Keratinocyte (primary cell): ENCODE data around the gene TBC1D4. TPM values are rescaled to one million over a fixed set of nuclear protein-coding genes. Genes with fewer than 3 reads are reported as not detected.

Experiments
- DNase-seq: peaks from one replicate; pipeline ENCODE4 v3.0.0-alpha.2; 2011; ENCODE audit warnings: low read depth, missing footprints, low spot score
- FAIRE-seq: peaks from 2 replicates; lab custom pipeline; 2011; peaks lifted over from hg19 to GRCh38; lab: Jason Lieb, UNC
- H2AFZ ChIP-seq: 2 replicates; pipeline ENCODE4 v1.6.0; 2012; ENCODE audit warnings: low read length, control low read depth, inconsistent platforms; ENCODE audit not compliant: control insufficient read depth
- H3K27ac ChIP-seq: 2 replicates; pipeline ENCODE4 v1.5.1; 2011; ENCODE audit warnings: low read length; ENCODE audit not compliant: control insufficient read depth, insufficient read depth
- H3K27me3 ChIP-seq: 3 replicates; pipeline ENCODE4 v1.6.0; 2011; ENCODE audit warnings: low read length; ENCODE audit not compliant: control insufficient read depth, insufficient read depth; ENCODE audit errors: extremely low read depth
- H3K36me3 ChIP-seq, 2 experiments: 2 replicates in 1 of 2; 3 replicates in 1 of 2; pipeline ENCODE4 v1.5.1; 2011; ENCODE audit warnings: low read length in 2 of 2, mild to moderate bottlenecking in 1 of 2; ENCODE audit not compliant: control insufficient read depth in 2 of 2, insufficient read depth in 2 of 2; ENCODE audit errors: extremely low read depth in 1 of 2
- H3K4me1 ChIP-seq: 3 replicates; pipeline ENCODE4 v1.5.1; 2011; ENCODE audit warnings: low read length; ENCODE audit not compliant: control insufficient read depth, insufficient read depth; ENCODE audit errors: extremely low read depth
- H3K4me2 ChIP-seq: 3 replicates; pipeline ENCODE4 v1.6.0; 2011; ENCODE audit warnings: low read depth, low read length; ENCODE audit not compliant: control insufficient read depth, insufficient read depth; ENCODE audit errors: extremely low read depth
- H3K4me3 ChIP-seq, 3 experiments: fragments of 200-600 bp in 1 of 3; sonication (generic) in 1 of 3; 2 replicates in 2 of 3; 3 replicates in 1 of 3; pipeline ENCODE4 v1.5.1; 2011 to 2016; ENCODE audit warnings: low read length in 3 of 3, mild to moderate bottlenecking in 3 of 3, control low read depth in 2 of 3, inconsistent platforms in 1 of 3, low read depth in 1 of 3, mixed read lengths in 1 of 3, mixed run types in 1 of 3, moderate library complexity in 1 of 3; ENCODE audit not compliant: control insufficient read depth in 2 of 3, insufficient read depth in 2 of 3; ENCODE audit errors: extremely low read depth in 1 of 3
- H3K79me2 ChIP-seq: 2 replicates; pipeline ENCODE4 v1.6.0; 2012; ENCODE audit warnings: low read length; ENCODE audit not compliant: control insufficient read depth, insufficient read depth
- H3K9ac ChIP-seq: 3 replicates; pipeline ENCODE4 v1.6.0; 2011; ENCODE audit warnings: low read length; ENCODE audit not compliant: control insufficient read depth, insufficient read depth; ENCODE audit errors: extremely low read depth
- H3K9me1 ChIP-seq: 3 replicates; pipeline ENCODE4 v1.6.0; 2011; ENCODE audit warnings: low read length; ENCODE audit not compliant: control insufficient read depth, insufficient read depth; ENCODE audit errors: extremely low read depth
- H3K9me3 ChIP-seq: 2 replicates; pipeline ENCODE4 v1.5.1; 2012; ENCODE audit warnings: low read depth, low read length; ENCODE audit not compliant: control insufficient read depth
- H4K20me1 ChIP-seq: 3 replicates; pipeline ENCODE4 v1.6.0; 2011; ENCODE audit warnings: low read length; ENCODE audit not compliant: control insufficient read depth, insufficient read depth; ENCODE audit errors: extremely low read depth
- EZH2 ChIP-seq: IDR thresholded peaks from one replicate; pipeline ENCODE4 v1.6.1; 2012; ENCODE audit warnings: inconsistent platforms, mild to moderate bottlenecking, low read length, moderate library complexity
- dilution Hi-C: fragments of 300-500 bp; cut with MboI; formaldehyde crosslinking; loops from one replicate; pipeline ENCODE4 v1.7.0; 2020; ENCODE audit warnings: low sequenced_read_pairs; ENCODE audit not compliant: extremely low pct_ligation_motif_present
- polyA plus RNA-seq, 5 experiments: library from polyadenylated mRNA; depleted of rRNA in 3 of 5; stranded (reverse) in 3 of 5; stranded (forward) in 1 of 5; unstranded in 1 of 5; fragments of >200 nt; gene quantifications; 1 replicate in 1 of 5; 2 replicates in 3 of 5; 3 replicates in 1 of 5; pipeline versions ENCODE4 v1.2.1 to v1.2.3, GENCODE V29; 2011 to 2012; ENCODE audit warnings: missing spikeins in 2 of 5, low read depth in 1 of 5, low replicate concordance in 1 of 5
- TF ChIP-seq, protein P1 (sequence below), 3 experiments: IDR thresholded peaks in 1 of 3; conservative IDR thresholded peaks in 1 of 3; optimal IDR thresholded peaks in 1 of 3; 2 replicates in 2 of 3; 3 replicates in 1 of 3; pipeline versions ENCODE3 to v1.5.1; 2011; ENCODE audit warnings: low read length in 3 of 3, mild to moderate bottlenecking in 3 of 3, moderate library complexity in 2 of 3, control low read depth in 1 of 3, inconsistent platforms in 1 of 3; ENCODE audit not compliant: insufficient read depth in 2 of 3; ENCODE audit errors: extremely low read depth in 1 of 3

The TBC1D4 gene
- polyA plus RNA-seq, 1 donor (not counting 4 experiments of a cell fraction or from before 2014, with no cell fraction given): 14.2 TPM

DNA sequence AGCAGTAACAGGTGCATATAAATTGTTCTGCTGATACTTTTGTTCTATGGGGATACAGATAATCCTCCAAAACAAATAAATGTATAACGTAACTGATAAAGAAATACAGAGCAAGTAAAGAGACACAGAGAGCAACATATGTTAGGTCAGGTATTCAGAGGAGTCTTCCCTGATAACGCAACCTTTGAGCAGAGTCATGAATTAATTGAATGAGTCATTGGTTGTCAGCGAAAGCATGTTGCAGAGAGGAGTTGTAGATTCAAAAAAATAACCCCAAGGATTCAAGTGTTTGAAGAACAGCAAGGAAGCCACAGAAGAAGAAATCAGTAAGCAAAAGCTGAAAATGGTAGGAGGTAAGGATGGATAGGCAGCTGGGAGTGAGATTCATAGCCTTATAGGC lies 245.2 kb downstream of the TBC1D4 start:
- H3K9me3 ChIP-seq: no peaks in the 10 kb centered on the region
- no peak overlapping the region for H3K4me3 ChIP-seq
- no peaks in the 10 kb centered on the region for H3K4me1 ChIP-seq
- no peaks in the 10 kb centered on the region for H3K9me1 ChIP-seq
- no peaks in the 10 kb centered on the region for H3K79me2 ChIP-seq
- H3K4me2 ChIP-seq: no peak overlapping the region
- TF ChIP-seq EZH2: no peak
- TF ChIP-seq, protein P1, sequence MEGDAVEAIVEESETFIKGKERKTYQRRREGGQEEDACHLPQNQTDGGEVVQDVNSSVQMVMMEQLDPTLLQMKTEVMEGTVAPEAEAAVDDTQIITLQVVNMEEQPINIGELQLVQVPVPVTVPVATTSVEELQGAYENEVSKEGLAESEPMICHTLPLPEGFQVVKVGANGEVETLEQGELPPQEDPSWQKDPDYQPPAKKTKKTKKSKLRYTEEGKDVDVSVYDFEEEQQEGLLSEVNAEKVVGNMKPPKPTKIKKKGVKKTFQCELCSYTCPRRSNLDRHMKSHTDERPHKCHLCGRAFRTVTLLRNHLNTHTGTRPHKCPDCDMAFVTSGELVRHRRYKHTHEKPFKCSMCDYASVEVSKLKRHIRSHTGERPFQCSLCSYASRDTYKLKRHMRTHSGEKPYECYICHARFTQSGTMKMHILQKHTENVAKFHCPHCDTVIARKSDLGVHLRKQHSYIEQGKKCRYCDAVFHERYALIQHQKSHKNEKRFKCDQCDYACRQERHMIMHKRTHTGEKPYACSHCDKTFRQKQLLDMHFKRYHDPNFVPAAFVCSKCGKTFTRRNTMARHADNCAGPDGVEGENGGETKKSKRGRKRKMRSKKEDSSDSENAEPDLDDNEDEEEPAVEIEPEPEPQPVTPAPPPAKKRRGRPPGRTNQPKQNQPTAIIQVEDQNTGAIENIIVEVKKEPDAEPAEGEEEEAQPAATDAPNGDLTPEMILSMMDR (optimal IDR thresholded peaks at IDR 0.05 in 1 of 3, IDR thresholded peaks at IDR 0.05 in 1 of 3, conservative IDR thresholded peaks at IDR 0.05 in 1 of 3; ENCODE audit: extremely low read depth in 1 of 3, insufficient read depth in 2 of 3, low read length in 3 of 3): no peak
- H4K20me1 ChIP-seq: no peaks in the 10 kb centered on the region
- H3K9ac ChIP-seq: no peak overlapping the region
- DNase-seq: no peak
- H2AFZ ChIP-seq: no peak overlapping the region
- no peaks in the 10 kb centered on the region for H3K36me3 ChIP-seq
- no peaks in the 10 kb centered on the region for H3K27me3 ChIP-seq
- no peak overlapping the region for H3K27ac ChIP-seq
- dilution Hi-C loops: no loop called here
- FAIRE-seq: no peak

Other genes with a start within 250 kb of the TBC1D4 start
- 96.8 to 451 TPM (median 403 TPM) in 3 replicates for gene COMMD6, start 55.7 kb upstream of the TBC1D4 start, polyA plus RNA-seq
- gene UCHL3, start 67.6 kb upstream of the TBC1D4 start, polyA plus RNA-seq: 78.6 to 134 TPM (median 108 TPM) in 3 replicates
- 3.3 to 8.9 TPM (median 8.9 TPM) in 3 replicates for gene LMO7, start 154.2 kb upstream of the TBC1D4 start, polyA plus RNA-seq